PC-3 (cell line): ENCODE data around the gene QARS1. TPM values are rescaled to one million over a fixed set of nuclear protein-coding genes. Genes with fewer than 3 reads are reported as not detected.
A peak's percentile ranks its signal among the peaks of the same experiment; 100 is the strongest.

ENCODE experiments used
- ATAC-seq: fragments of 200-7000 bp; cut with Tn5 transposase; 2 replicates; pipeline ENCODE4 v1.9.1; 2020; ENCODE audit warnings: mild to moderate bottlenecking, moderate library complexity
- BruUV-seq: library from RNA; stranded (reverse); fragments of 400-500 nt; replicated peaks from 2 replicates; lab custom pipeline; 2021; lab: Mats Ljungman, UMichigan
- CTCF ChIA-PET: fragments of 300-600 bp; sonication (Branson Sonifier 250); formaldehyde crosslinking; loops from one replicate; lab custom pipeline; 2022; ENCODE audit warnings: antibody characterized with exemption; lab: Charles Lee
- POLR2A ChIA-PET: fragments of 300-600 bp; sonication (Branson Sonifier 250); formaldehyde crosslinking; loops from one replicate; lab custom pipeline; 2022; ENCODE audit warnings: antibody characterized with exemption; ENCODE audit not compliant: unreplicated experiment; lab: Charles Lee
- DNase-seq: peaks from one replicate; pipeline ENCODE4 v3.0.0-alpha.2; 2015
- H2AFZ ChIP-seq: fragments of 300-600 bp; sonication (generic); 2 replicates; pipeline ENCODE4 v1.6.0; 2016; ENCODE audit warnings: antibody characterized with exemption, low read length
- H3F3A ChIP-seq: fragments of 300-600 bp; sonication (generic); one replicate; pipeline ENCODE4 v1.6.0; 2017; ENCODE audit warnings: antibody characterized with exemption, low read length, control low read depth, mild to moderate bottlenecking; ENCODE audit not compliant: unreplicated experiment
- H3K27ac ChIP-seq: fragments of 300-600 bp; sonication (generic); 2 replicates; pipeline ENCODE4 v1.5.1; 2016; ENCODE audit warnings: mild to moderate bottlenecking, low read length
- H3K27me3 ChIP-seq: fragments of 300-600 bp; sonication (generic); 2 replicates; pipeline ENCODE4 v1.6.1; 2016; ENCODE audit warnings: low read length, mixed read lengths
- H3K36me3 ChIP-seq: fragments of 300-600 bp; sonication (generic); 2 replicates; pipeline ENCODE4 v1.6.1; 2016; ENCODE audit warnings: low read depth, mixed run types, low read length, mixed read lengths
- H3K4me1 ChIP-seq: fragments of 300-600 bp; sonication (generic); 2 replicates; pipeline ENCODE4 v1.5.1; 2016; ENCODE audit warnings: low read length; ENCODE audit not compliant: insufficient read depth
- H3K4me2 ChIP-seq: fragments of 300-600 bp; sonication (generic); 2 replicates; pipeline ENCODE4 v1.6.0; 2016; ENCODE audit warnings: low read length
- H3K4me3 ChIP-seq: fragments of 300-600 bp; sonication (generic); 2 replicates; pipeline ENCODE4 v1.5.1; 2016; ENCODE audit warnings: mild to moderate bottlenecking, low read length, mixed read lengths
- H3K79me2 ChIP-seq: fragments of 300-600 bp; sonication (generic); 2 replicates; pipeline ENCODE4 v1.6.1; 2017; ENCODE audit warnings: low read length, mixed read lengths
- H3K9ac ChIP-seq: fragments of 300-600 bp; sonication (generic); 2 replicates; pipeline ENCODE4 v1.6.0; 2016; ENCODE audit warnings: mild to moderate bottlenecking, low read length
- H3K9me2 ChIP-seq: fragments of 300-600 bp; sonication (generic); replicated peaks from 2 replicates; pipeline ENCODE4 v1.6.1; 2016; ENCODE audit warnings: mixed run types, low read length, mixed read lengths
- H3K9me3 ChIP-seq: fragments of 300-600 bp; sonication (generic); 2 replicates; pipeline ENCODE4 v1.6.1; 2016; ENCODE audit warnings: low read length, mixed read lengths
- H4K20me1 ChIP-seq: fragments of 300-600 bp; sonication (generic); 2 replicates; pipeline ENCODE4 v1.6.1; 2016; ENCODE audit warnings: low read length, mixed read lengths
- CTCF ChIP-seq: fragments of 300-600 bp; sonication (generic); conservative IDR thresholded peaks from 2 replicates; pipeline ENCODE4 v1.5.1; 2017; ENCODE audit warnings: antibody characterized with exemption, low read depth, mild to moderate bottlenecking, low read length
- EZH2 ChIP-seq: fragments of 300-600 bp; sonication (generic); IDR thresholded peaks from one replicate; pipeline ENCODE4 v1.6.1; 2017; ENCODE audit warnings: antibody characterized with exemption, mild to moderate bottlenecking, low read length; ENCODE audit not compliant: unreplicated experiment
- EZH2phosphoT487 ChIP-seq: fragments of 300-600 bp; sonication (generic); IDR thresholded peaks from 2 replicates; pipeline ENCODE4 v1.6.1; 2018; ENCODE audit warnings: mild to moderate bottlenecking, antibody characterized with exemption, low read length, borderline replicate concordance
- intact Hi-C: fragments of 100-400 bp; cut with micrococcal nuclease; formaldehyde crosslinking; loops from 2 replicates; pipeline ENCODE4 v1.9.0; 2023
- total RNA-seq: library from RNA; depleted of rRNA; stranded (reverse); fragments of >200 nt; gene quantifications from 2 replicates; pipeline ENCODE4 v1.2.3, GENCODE V29; 2014

QARS1 gene
- total RNA-seq, 1 experiment from 2014 or later: 316 TPM

- intact Hi-C loops: no loop called here
- H3F3A ChIP-seq: no peaks in the 10 kb centered on the region
- no peak for ATAC-seq
- no peak overlapping the region for H3K9ac ChIP-seq
- TF ChIP-seq CTCF: no peak
- no peak for TF ChIP-seq EZH2phosphoT487
- TF ChIP-seq EZH2: no peak
- no peak overlapping the region for H3K27ac ChIP-seq
- H3K27me3 ChIP-seq: no peaks in the 10 kb centered on the region
- H3K36me3 ChIP-seq: peaks cover 69% of the 10 kb centered on the region; the same call in 1 of the 2 replicates
- H3K4me2 ChIP-seq: no peak overlapping the region
- H3K4me3 ChIP-seq: no peak overlapping the region
- CTCF ChIA-PET: no interaction called here
- no peaks in the 10 kb centered on the region for H3K79me2 ChIP-seq
- no peaks in the 10 kb centered on the region for H4K20me1 ChIP-seq
- BruUV-seq: no TSS peak
- no peaks in the 10 kb centered on the region for H3K9me3 ChIP-seq
- H3K4me1 ChIP-seq: no peaks in the 10 kb centered on the region
- no peak for DNase-seq
- POLR2A ChIA-PET: interaction anchor here (0.6 kb wide), 1 partner anchor 90 kb away, joined by 3 read pairs; the partner anchor contains the start of gene NDUFAF3
- H3K9me2 ChIP-seq: no peaks in the 10 kb centered on the region
- H2AFZ ChIP-seq: no peak overlapping the region
Measured at GRCh38 chr3:49112262-49112661, 7.7 kb upstream of the QARS1 start.

- Histone ChIP-seq H3K9me2 (no peaks in the 10 kb centered on the region), H3F3A (no peaks in the 10 kb centered on the region), H3K9me3 (no peaks in the 10 kb centered on the region), H3K79me2 (no peaks in the 10 kb centered on the region), H2AFZ (no peak overlapping the region), H3K9ac (no peak overlapping the region), H3K4me1 (no peaks in the 10 kb centered on the region), H3K4me3 (no peak overlapping the region), H3K36me3 (peaks cover 60% of the 10 kb centered on the region; the same call in 1 of the 2 replicates), H4K20me1 (no peaks in the 10 kb centered on the region), H3K4me2 (no peak overlapping the region), H3K27ac (no peak overlapping the region), H3K27me3 (no peaks in the 10 kb centered on the region)
- intact Hi-C loops: no loop called here
- no peak for TF ChIP-seq EZH2phosphoT487
- no peak for TF ChIP-seq CTCF
- TF ChIP-seq EZH2: no peak
- CTCF ChIA-PET: interaction anchor here (0.6 kb wide), 1 partner anchor 18 kb away, joined by 3 read pairs; no protein-coding TSS in a partner anchor
- no peak for DNase-seq
- no peak for ATAC-seq
- BruUV-seq: no TSS peak
- POLR2A ChIA-PET: no interaction called here
Measured at GRCh38 chr3:49111347-49111746, 6.8 kb upstream of the QARS1 start.

GRCh38 chr3:49110780-49111179 is 6.2 kb upstream of the QARS1 start:
- POLR2A ChIA-PET: no interaction called here
- H3K4me1 ChIP-seq: no peaks in the 10 kb centered on the region
- ATAC-seq (no peak), DNase-seq (no peak)
- peaks cover 54% of the 10 kb centered on the region; the same call in 1 of the 2 replicates for H3K36me3 ChIP-seq
- H3K4me2 ChIP-seq: no peak overlapping the region
- no peaks in the 10 kb centered on the region for H3K27me3 ChIP-seq
- no peak overlapping the region for H2AFZ ChIP-seq
- CTCF ChIA-PET: interaction anchor here (0.6 kb wide), 1 partner anchor 17 kb away, joined by 3 read pairs; no protein-coding TSS in a partner anchor
- TSS peak; percentile 5 for BruUV-seq
- H3K9ac ChIP-seq: no peak overlapping the region
- TF ChIP-seq EZH2 (no peak), EZH2phosphoT487 (no peak), CTCF (no peak)
- H4K20me1 ChIP-seq: no peaks in the 10 kb centered on the region
- H3K9me2 ChIP-seq: no peaks in the 10 kb centered on the region
- H3K9me3 ChIP-seq: no peaks in the 10 kb centered on the region
- peaks cover 3% of the 10 kb centered on the region for H3F3A ChIP-seq
- no peaks in the 10 kb centered on the region for H3K79me2 ChIP-seq
- intact Hi-C loops: no loop called here
- H3K27ac ChIP-seq: no peak overlapping the region
- H3K4me3 ChIP-seq: no peak overlapping the region
